ENCODE results near the gene RARRES2.

Gene RARRES2

DNA sequence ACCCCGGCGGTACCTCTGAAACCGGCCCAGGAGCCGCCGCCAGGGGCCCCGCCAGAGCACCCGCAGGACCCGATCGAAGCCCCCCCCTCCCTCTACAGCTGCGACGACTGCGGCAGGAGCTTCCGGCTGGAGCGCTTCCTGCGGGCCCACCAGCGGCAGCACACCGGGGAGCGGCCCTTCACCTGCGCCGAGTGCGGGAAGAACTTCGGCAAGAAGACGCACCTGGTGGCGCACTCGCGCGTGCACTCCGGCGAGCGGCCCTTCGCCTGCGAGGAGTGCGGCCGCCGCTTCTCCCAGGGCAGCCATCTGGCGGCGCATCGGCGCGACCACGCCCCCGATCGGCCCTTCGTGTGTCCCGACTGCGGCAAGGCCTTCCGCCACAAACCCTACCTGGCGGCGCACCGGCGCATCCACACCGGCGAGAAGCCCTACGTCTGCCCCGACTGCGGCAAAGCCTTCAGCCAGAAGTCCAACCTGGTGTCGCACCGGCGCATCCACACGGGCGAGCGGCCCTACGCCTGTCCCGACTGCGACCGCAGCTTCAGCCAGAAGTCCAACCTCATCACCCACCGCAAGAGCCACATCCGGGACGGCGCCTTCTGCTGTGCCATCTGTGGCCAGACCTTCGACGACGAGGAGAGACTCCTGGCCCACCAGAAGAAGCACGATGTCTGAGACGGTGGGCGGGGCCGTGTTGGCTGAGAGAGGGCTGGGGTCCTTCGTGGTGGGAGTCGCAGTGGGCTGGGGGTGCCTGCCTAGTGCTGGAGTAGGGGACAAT lies 31.0 kb upstream of the RARRES2 start:
- Histone ChIP-seq H3K9me3 (ENCODE audit: control insufficient read depth, low read length) (no peaks in the 10 kb centered on the region), H3K14ac (ENCODE audit: low read length in 2 of 2) (no peak overlapping the region), H3K27ac (ENCODE audit: low read length, poor library complexity, severe bottlenecking) (no peak overlapping the region), H3K4me3 (ENCODE audit: insufficient read depth in 1 of 2, low read depth in 1 of 2, low read length in 2 of 2) (no peak overlapping the region), H3K4ac (ENCODE audit: low read depth in 1 of 2, low read length in 2 of 2) (no peak overlapping the region), H3K79me1 (replicated peaks; ENCODE audit: low read length, poor library complexity, severe bottlenecking) (peaks cover 41% of the 10 kb centered on the region), H4K8ac (ENCODE audit: low read length) (no peak overlapping the region), H2BK120ac (ENCODE audit: low read depth, low read length) (no peak overlapping the region), H4K91ac (ENCODE audit: low read length) (no peak overlapping the region), H2BK12ac (ENCODE audit: low read length in 2 of 2) (no peak overlapping the region), H3K4me1 (ENCODE audit: control insufficient read depth, insufficient read depth, low read depth, low read length) (peaks cover 38% of the 10 kb centered on the region), H3K36me3 (ENCODE audit: control insufficient read depth in 1 of 2, insufficient read depth in 2 of 2, low read depth in 1 of 2, low read length in 2 of 2) (peaks cover 22 to 41% of the 10 kb centered on the region in 2 experiments), H3K18ac (ENCODE audit: low read depth in 1 of 2, low read length in 2 of 2) (no peak overlapping the region), H2BK15ac (ENCODE audit: low read depth, poor library complexity, severe bottlenecking) (no peak overlapping the region), H2AK5ac (ENCODE audit: low read length, severe bottlenecking) (no peak overlapping the region), H3K4me2 (ENCODE audit: low read length, poor library complexity, severe bottlenecking) (no peak overlapping the region), H3K23ac (ENCODE audit: low read length in 2 of 2) (no peak overlapping the region), H2AFZ (ENCODE audit: low read depth, low read length) (no peak overlapping the region), H3K9ac (ENCODE audit: low read length) (no peak overlapping the region), H2BK5ac (ENCODE audit: low read depth, low read length, poor library complexity, severe bottlenecking) (no peak overlapping the region), H3K27me3 (ENCODE audit: control insufficient read depth in 1 of 2, insufficient read depth in 1 of 2, low read length in 2 of 2) (no peaks in the 10 kb centered on the region)
- 98% methylated on average over 68 of the region's 79 CpGs for WGBS
- no peak for DNase-seq

DNA sequence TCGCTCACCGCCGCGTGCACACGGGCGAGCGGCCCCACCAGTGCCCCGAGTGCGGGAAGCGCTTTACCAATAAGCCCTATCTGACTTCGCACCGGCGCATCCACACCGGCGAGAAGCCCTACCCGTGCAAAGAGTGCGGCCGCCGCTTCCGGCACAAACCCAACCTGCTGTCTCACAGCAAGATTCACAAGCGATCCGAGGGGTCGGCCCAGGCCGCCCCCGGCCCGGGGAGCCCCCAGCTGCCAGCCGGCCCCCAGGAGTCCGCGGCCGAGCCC lies 30.5 kb upstream of the RARRES2 start:
- Histone ChIP-seq H4K91ac (ENCODE audit: low read length) (no peak overlapping the region), H3K4me1 (ENCODE audit: control insufficient read depth, insufficient read depth, low read depth, low read length) (peaks cover 37% of the 10 kb centered on the region), H2BK5ac (ENCODE audit: low read depth, low read length, poor library complexity, severe bottlenecking) (no peak overlapping the region), H2AK5ac (ENCODE audit: low read length, severe bottlenecking) (no peak overlapping the region), H3K36me3 (ENCODE audit: control insufficient read depth in 1 of 2, insufficient read depth in 2 of 2, low read depth in 1 of 2, low read length in 2 of 2) (peaks cover 22 to 41% of the 10 kb centered on the region in 2 experiments), H3K27me3 (ENCODE audit: control insufficient read depth in 1 of 2, insufficient read depth in 1 of 2, low read length in 2 of 2) (no peaks in the 10 kb centered on the region), H3K9ac (ENCODE audit: low read length) (no peak overlapping the region), H3K4me3 (ENCODE audit: insufficient read depth in 1 of 2, low read depth in 1 of 2, low read length in 2 of 2) (no peak overlapping the region), H2BK120ac (ENCODE audit: low read depth, low read length) (no peak overlapping the region), H2BK12ac (ENCODE audit: low read length in 2 of 2) (no peak overlapping the region), H3K18ac (ENCODE audit: low read depth in 1 of 2, low read length in 2 of 2) (no peak overlapping the region), H3K4me2 (ENCODE audit: low read length, poor library complexity, severe bottlenecking) (no peak overlapping the region), H3K79me1 (replicated peaks; ENCODE audit: low read length, poor library complexity, severe bottlenecking) (peaks cover 41% of the 10 kb centered on the region), H2BK15ac (ENCODE audit: low read depth, poor library complexity, severe bottlenecking) (peak overlapping the region; percentile 19), H2AFZ (ENCODE audit: low read depth, low read length) (no peak overlapping the region), H3K14ac (ENCODE audit: low read length in 2 of 2) (no peak overlapping the region), H3K9me3 (ENCODE audit: control insufficient read depth, low read length) (no peaks in the 10 kb centered on the region), H4K8ac (ENCODE audit: low read length) (no peak overlapping the region), H3K4ac (ENCODE audit: low read depth in 1 of 2, low read length in 2 of 2) (no peak overlapping the region), H3K27ac (ENCODE audit: low read length, poor library complexity, severe bottlenecking) (no peak overlapping the region), H3K23ac (ENCODE audit: low read length in 2 of 2) (no peak overlapping the region)
- WGBS, result 99% methylated on average over 26 of the region's 30 CpGs
- no peak for DNase-seq

GRCh38 chr7:150371131-150371995 lies 29.9 kb upstream of the RARRES2 start:
- Histone ChIP-seq H3K9ac (ENCODE audit: low read length) (peak overlapping the region; percentile 90), H4K91ac (ENCODE audit: low read length) (peak overlapping the region; percentile 64), H3K79me1 (replicated peaks; ENCODE audit: low read length, poor library complexity, severe bottlenecking) (peaks cover 37% of the 10 kb centered on the region), H3K27me3 (ENCODE audit: control insufficient read depth in 1 of 2, insufficient read depth in 1 of 2, low read length in 2 of 2) (no peaks in the 10 kb centered on the region), H3K36me3 (ENCODE audit: control insufficient read depth in 1 of 2, insufficient read depth in 2 of 2, low read depth in 1 of 2, low read length in 2 of 2) (peaks cover 22 to 41% of the 10 kb centered on the region in 2 experiments), H2AFZ (ENCODE audit: low read depth, low read length) (no peak overlapping the region), H3K4ac (ENCODE audit: low read depth in 1 of 2, low read length in 2 of 2) (no peak overlapping the region), H3K18ac (ENCODE audit: low read depth in 1 of 2, low read length in 2 of 2) (peak overlapping the region in 1 of 2 experiments; percentile 18), H3K27ac (ENCODE audit: low read length, poor library complexity, severe bottlenecking) (peak overlapping the region; percentile 37), H3K4me3 (ENCODE audit: insufficient read depth in 1 of 2, low read depth in 1 of 2, low read length in 2 of 2) (no peak overlapping the region), H2AK5ac (ENCODE audit: low read length, severe bottlenecking) (peak overlapping the region; percentile 4), H4K8ac (ENCODE audit: low read length) (peak overlapping the region; percentile 72), H3K9me3 (ENCODE audit: control insufficient read depth, low read length) (no peaks in the 10 kb centered on the region), H3K4me1 (ENCODE audit: control insufficient read depth, insufficient read depth, low read depth, low read length) (peaks cover 32% of the 10 kb centered on the region), H3K14ac (ENCODE audit: low read length in 2 of 2) (peak overlapping the region in 1 of 2 experiments; percentile 76), H3K4me2 (ENCODE audit: low read length, poor library complexity, severe bottlenecking) (no peak overlapping the region), H3K23ac (ENCODE audit: low read length in 2 of 2) (peak overlapping the region in 1 of 2 experiments; percentile 40), H2BK15ac (ENCODE audit: low read depth, poor library complexity, severe bottlenecking) (peak overlapping the region; percentile 19), H2BK5ac (ENCODE audit: low read depth, low read length, poor library complexity, severe bottlenecking) (no peak overlapping the region), H2BK12ac (ENCODE audit: low read length in 2 of 2) (peak overlapping the region; percentile 45 to 61), H2BK120ac (ENCODE audit: low read depth, low read length) (no peak overlapping the region)
- WGBS, result 98% methylated on average over 45 of the region's 48 CpGs
- no peak for DNase-seq

DNA sequence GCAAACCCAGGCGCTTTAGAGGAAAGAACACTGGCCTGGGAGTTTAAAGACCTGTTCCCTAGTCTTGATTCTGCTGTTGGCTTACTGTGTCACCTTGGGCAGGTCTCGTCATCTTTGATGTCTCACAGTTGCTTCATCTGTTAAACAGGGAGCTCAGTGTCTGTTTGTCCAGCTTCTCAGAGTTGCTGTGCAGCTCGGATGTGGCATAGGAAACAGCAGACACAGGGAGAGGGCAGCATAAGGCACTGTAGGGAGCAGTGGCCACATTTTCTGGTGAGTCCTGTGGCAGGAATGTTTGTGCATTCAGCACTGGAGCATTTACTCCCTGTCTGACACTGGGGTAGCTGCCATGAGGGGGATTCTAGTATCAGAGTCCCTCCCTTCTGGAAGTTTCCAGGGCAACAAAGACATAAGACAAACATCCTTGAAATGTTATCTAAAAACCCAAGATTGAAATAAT lies 29.2 kb upstream of the RARRES2 start:
- 79% methylated on average over 3 of the region's 3 CpGs for WGBS
- Histone ChIP-seq H4K8ac (ENCODE audit: low read length) (peak overlapping the region; percentile 29), H2AK5ac (ENCODE audit: low read length, severe bottlenecking) (no peak overlapping the region)

More for the DNA sequence above, 29.2 kb upstream of the RARRES2 start:
- peak overlapping the region; percentile 90 for H3K9ac ChIP-seq (ENCODE audit: low read length)
- peak overlapping the region in 1 of 2 experiments; percentile 27 for H3K4ac ChIP-seq (ENCODE audit: low read depth in 1 of 2, low read length in 2 of 2)
- peak overlapping the region in 1 of 2 experiments; percentile 96 for H3K4me3 ChIP-seq (ENCODE audit: insufficient read depth in 1 of 2, low read depth in 1 of 2, low read length in 2 of 2)
- no peak overlapping the region for H2BK12ac ChIP-seq (ENCODE audit: low read length in 2 of 2)
- H2AFZ ChIP-seq (ENCODE audit: low read depth, low read length), result no peak overlapping the region
- H2BK120ac ChIP-seq (ENCODE audit: low read depth, low read length), result no peak overlapping the region
- no peaks in the 10 kb centered on the region for H3K9me3 ChIP-seq (ENCODE audit: control insufficient read depth, low read length)
- H3K23ac ChIP-seq (ENCODE audit: low read length in 2 of 2), result peak overlapping the region in 1 of 2 experiments; percentile 2
- no peaks in the 10 kb centered on the region for H3K27me3 ChIP-seq (ENCODE audit: control insufficient read depth in 1 of 2, insufficient read depth in 1 of 2, low read length in 2 of 2)
- H3K18ac ChIP-seq (ENCODE audit: low read depth in 1 of 2, low read length in 2 of 2), result no peak overlapping the region
- H3K36me3 ChIP-seq (ENCODE audit: control insufficient read depth in 1 of 2, insufficient read depth in 2 of 2, low read depth in 1 of 2, low read length in 2 of 2), result peaks cover 22 to 41% of the 10 kb centered on the region in 2 experiments
- peaks cover 30% of the 10 kb centered on the region for H3K4me1 ChIP-seq (ENCODE audit: control insufficient read depth, insufficient read depth, low read depth, low read length)
- H4K91ac ChIP-seq (ENCODE audit: low read length), result no peak overlapping the region
- H3K27ac ChIP-seq (ENCODE audit: low read length, poor library complexity, severe bottlenecking), result peak overlapping the region; percentile 74
- no peak overlapping the region for H2BK5ac ChIP-seq (ENCODE audit: low read depth, low read length, poor library complexity, severe bottlenecking)
- peak overlapping the region; percentile 92 for H3K4me2 ChIP-seq (ENCODE audit: low read length, poor library complexity, severe bottlenecking)
- peak; percentile 80 for DNase-seq
- peaks cover 35% of the 10 kb centered on the region for H3K79me1 ChIP-seq (replicated peaks; ENCODE audit: low read length, poor library complexity, severe bottlenecking)
- H2BK15ac ChIP-seq (ENCODE audit: low read depth, poor library complexity, severe bottlenecking), result no peak overlapping the region
- no peak overlapping the region for H3K14ac ChIP-seq (ENCODE audit: low read length in 2 of 2)

All from mesenchymal stem cell (in vitro differentiated cells and primary cell).